ENCODE measurements around the gene NTM.

DNA sequence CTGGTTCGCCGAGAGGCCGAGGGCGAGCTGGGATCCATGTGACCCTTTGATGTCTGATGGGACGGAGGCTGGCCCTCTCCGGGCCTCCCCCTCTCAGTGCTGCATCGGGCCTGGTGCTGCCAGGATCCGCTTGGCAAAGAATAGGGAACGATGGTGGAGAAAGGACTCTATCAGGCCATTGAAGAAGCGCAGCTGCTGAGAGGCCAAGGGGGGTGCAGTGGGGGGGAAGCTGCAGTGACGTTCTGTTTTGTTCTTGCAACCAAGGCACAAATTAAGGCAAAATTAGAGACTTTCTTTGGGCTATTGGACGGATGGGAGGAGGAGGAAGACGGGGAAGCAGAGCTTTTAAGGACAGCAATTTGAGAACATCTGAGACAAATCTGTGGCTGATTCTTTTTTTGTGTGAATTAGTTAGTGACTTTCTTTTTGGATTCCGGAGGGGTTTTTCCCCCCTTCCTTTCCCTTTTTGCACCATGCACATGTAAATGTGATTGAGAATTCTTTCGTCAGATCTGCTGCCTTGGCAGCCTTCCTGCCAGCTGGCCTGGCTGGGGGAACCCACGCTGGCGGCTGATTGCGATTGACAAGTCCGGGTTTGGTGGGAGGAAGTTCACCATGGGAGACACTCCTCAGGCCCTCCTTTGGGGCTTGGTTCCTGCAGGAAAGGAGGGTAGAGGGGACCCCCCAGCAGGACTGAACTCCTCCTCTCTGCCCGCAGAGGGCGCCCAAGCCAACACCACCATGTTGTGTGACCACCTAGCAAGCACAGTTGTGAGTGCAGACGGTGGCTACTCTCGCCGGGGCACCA is 214.6 kb downstream of the NTM start:
- TF ChIP-seq, protein P1, sequence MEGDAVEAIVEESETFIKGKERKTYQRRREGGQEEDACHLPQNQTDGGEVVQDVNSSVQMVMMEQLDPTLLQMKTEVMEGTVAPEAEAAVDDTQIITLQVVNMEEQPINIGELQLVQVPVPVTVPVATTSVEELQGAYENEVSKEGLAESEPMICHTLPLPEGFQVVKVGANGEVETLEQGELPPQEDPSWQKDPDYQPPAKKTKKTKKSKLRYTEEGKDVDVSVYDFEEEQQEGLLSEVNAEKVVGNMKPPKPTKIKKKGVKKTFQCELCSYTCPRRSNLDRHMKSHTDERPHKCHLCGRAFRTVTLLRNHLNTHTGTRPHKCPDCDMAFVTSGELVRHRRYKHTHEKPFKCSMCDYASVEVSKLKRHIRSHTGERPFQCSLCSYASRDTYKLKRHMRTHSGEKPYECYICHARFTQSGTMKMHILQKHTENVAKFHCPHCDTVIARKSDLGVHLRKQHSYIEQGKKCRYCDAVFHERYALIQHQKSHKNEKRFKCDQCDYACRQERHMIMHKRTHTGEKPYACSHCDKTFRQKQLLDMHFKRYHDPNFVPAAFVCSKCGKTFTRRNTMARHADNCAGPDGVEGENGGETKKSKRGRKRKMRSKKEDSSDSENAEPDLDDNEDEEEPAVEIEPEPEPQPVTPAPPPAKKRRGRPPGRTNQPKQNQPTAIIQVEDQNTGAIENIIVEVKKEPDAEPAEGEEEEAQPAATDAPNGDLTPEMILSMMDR (IDR thresholded peaks at IDR 0.05): no peak
- no peak for TF ChIP-seq POLR2AphosphoS5 (IDR thresholded peaks at IDR 0.05)
